AG10803 (cell line): ENCODE results near the gene IGSF1.

Source experiments
- DNase-seq: peaks from one replicate; pipeline ENCODE4 v3.0.0; 2010; ENCODE audit warnings: low read depth
- H3K4me3 ChIP-seq: 2 replicates; pipeline ENCODE4 v1.5.1; 2011; ENCODE audit warnings: mild to moderate bottlenecking, low read length, control low read depth
- TF ChIP-seq, protein P1 (sequence below): conservative IDR thresholded peaks from 2 replicates; pipeline ENCODE4 v1.5.1; 2011; ENCODE audit warnings: mild to moderate bottlenecking, low read length, control low read depth, inconsistent platforms

IGSF1 gene

DNA sequence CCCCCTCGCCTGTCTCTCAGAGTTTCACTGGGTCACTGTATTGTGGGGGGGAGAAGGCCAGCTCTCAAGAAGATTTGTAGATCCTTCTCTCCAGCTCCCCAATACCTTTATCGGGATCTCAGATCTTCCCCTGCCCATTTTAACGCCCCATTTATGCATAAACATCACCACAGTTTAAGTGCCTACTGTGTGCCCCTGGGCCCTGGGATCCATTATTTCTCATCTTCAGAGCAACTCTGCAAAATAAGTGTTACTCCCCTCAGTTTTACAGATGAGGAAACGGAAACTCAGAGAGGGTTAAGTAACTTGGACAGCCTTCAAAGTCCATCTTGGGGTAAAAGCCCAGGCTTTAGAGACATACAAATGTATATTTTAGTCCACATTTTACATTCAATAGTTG is 421 bp upstream of the IGSF1 start:
- DNase-seq = no peak
- H3K4me3 ChIP-seq = no peak overlapping the region

DNA sequence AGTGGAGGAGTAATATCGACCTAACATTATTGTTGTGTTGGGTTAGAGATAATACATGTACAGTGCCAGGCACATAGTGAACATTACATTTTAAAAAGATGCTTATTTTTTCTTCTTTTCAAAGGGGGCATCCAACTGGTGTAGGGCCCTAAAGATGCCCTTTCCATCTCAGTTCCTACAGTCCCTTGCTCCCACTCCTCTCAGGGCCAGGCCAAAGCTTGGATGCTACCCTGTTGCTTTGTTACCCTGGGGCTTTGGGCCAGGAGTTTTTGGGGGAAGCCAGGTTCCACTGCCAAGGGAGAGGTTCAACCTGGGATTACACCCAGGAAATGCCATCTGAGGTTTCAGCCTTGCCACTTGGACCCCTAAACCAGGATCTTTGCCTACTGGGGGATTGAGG is 918 bp downstream of the IGSF1 start:
- TF ChIP-seq, protein P1, sequence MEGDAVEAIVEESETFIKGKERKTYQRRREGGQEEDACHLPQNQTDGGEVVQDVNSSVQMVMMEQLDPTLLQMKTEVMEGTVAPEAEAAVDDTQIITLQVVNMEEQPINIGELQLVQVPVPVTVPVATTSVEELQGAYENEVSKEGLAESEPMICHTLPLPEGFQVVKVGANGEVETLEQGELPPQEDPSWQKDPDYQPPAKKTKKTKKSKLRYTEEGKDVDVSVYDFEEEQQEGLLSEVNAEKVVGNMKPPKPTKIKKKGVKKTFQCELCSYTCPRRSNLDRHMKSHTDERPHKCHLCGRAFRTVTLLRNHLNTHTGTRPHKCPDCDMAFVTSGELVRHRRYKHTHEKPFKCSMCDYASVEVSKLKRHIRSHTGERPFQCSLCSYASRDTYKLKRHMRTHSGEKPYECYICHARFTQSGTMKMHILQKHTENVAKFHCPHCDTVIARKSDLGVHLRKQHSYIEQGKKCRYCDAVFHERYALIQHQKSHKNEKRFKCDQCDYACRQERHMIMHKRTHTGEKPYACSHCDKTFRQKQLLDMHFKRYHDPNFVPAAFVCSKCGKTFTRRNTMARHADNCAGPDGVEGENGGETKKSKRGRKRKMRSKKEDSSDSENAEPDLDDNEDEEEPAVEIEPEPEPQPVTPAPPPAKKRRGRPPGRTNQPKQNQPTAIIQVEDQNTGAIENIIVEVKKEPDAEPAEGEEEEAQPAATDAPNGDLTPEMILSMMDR = no peak
- H3K4me3 ChIP-seq = no peak overlapping the region
- no peak for DNase-seq

More for the DNA sequence above, 421 bp upstream of the IGSF1 start:
- TF ChIP-seq, protein P1 = no peak

DNA sequence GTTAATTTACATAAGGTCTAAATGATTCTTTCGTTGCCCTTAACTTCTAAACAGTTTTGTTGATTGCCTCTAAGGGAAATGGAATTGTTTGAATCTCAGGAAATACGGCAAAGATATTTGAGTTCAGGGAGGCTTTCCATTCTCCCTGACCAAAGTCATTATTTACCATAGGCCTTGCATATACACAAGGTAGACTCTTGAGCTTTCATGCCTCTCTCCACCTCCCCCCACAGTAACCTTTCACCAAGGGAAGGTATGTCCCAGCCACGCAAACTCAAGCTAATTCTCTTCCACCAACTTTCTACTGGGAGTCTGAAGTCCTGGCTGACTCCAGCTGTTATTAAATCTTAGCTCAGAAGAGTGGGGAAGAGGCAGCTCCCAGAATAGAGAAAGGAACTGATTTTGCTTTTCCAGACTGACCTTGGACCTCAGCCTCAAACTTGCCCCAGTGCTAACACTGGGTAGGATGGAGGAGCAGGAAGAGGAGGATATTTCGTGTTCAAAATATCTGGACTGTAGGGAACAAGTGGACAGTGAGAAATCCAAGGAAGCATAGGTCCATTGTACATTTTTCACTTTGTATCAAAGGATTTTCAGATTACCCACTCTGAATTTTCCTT is 1.4 kb downstream of the IGSF1 start:
- DNase-seq = no peak
- no peak overlapping the region for H3K4me3 ChIP-seq
- TF ChIP-seq, protein P1 = no peak

DNA sequence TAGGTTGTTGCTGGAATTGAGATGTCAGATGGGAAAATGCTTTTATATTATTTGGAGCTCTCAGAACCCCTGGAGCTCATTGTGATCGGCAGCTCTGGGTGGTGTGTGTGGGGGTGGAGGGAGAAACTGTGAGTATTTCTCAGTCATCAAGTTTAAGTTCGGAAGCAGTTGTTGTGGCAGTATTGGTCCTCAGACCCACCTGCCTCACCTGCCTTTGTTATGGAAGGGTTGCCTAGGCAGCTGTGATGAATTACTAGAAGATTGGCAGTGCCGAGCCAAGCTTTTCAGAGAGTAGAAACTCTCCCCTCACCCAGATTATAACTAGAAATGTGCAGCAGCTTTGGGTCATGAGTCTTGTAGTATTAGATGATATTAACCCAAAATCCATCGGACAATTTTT is 9.5 kb downstream of the IGSF1 start:
- no peak for DNase-seq
- TF ChIP-seq, protein P1 = no peak
- H3K4me3 ChIP-seq = no peak overlapping the region

DNA sequence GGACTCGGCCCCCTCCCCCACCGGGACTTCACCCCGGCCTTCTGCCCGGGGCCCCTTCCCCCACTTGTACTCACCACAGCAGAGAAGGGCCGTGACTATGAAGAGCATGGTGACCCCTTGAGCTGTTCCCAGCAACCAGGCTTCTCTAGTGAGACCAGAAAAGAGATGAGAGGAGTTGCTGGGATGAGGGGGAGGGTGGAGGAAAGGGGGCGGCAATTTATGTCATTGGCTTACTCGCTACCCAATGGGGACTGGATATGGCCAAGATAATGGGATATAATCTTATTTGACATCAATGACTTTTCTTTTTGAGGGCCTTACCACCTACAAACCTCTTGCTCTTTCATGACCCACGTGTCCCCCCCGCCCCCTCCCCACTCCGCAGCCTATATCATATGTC is 9.9 kb downstream of the IGSF1 start:
- TF ChIP-seq, protein P1 = no peak
- H3K4me3 ChIP-seq = no peak overlapping the region
- no peak for DNase-seq

DNA sequence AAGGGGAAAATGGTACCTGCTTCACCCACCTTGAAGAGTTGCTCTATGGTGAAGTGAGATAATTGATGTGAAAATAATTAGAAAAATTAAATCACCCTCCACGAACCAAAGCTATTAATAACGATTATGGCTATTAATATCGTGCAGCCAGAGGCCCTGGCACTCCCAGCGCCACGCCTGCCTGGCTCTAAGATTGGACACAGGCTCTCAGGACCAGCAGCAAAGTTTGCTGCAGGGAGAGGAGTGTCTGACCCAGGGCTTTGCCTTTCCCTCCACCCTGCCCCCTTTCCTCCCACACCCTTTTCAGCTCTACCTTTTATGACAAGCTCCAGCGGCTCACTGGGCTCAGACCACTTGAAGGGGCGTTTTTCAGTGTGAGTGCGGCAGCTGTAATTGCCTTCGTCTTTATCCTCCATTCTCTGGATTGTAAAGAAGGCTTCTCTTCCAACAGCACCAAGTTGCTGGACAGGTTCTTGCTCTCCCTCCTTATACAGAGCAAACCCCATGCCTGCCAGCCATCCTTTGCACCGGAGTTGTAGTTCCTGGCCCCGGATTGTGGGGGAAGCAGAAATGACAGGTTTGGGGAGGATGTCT is 11.5 kb downstream of the IGSF1 start:
- H3K4me3 ChIP-seq = no peak overlapping the region
- no peak for DNase-seq
- TF ChIP-seq, protein P1 = no peak

DNA sequence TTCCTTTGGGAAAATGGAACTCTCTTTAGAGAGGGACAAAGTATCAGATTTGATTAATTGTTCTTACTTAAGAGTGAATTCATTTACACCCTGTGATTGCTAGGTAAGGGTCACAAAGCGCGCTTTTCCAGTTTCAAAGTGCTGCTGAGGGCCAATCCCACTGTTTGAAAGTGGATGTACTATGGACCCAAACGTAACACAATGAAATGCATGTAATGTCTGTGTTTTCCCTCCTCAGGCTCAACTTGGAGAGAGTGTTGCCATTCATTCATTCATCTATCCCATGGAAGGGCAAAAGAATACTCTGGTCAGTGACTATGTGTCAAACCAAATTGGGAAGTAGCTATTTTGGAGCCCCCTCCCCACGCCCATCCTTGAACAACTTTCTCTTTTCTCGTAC is 16.1 kb downstream of the IGSF1 start:
- DNase-seq = no peak
- TF ChIP-seq, protein P1 = no peak
- H3K4me3 ChIP-seq = no peak overlapping the region
